Osteoblast (primary cell): Measurements from ENCODE around the gene C9orf40. TPM values are rescaled to one million over a fixed set of nuclear protein-coding genes. Genes with fewer than 3 reads are reported as not detected.

ENCODE experiments used
- DNase-seq: peaks from one replicate; pipeline ENCODE4 v3.0.0; 2011; ENCODE audit warnings: low spot score, mixed read lengths; ENCODE audit not compliant: insufficient read length; ENCODE audit errors: missing footprints
- H2AFZ ChIP-seq: 2 replicates; pipeline ENCODE4 v1.6.0; 2011; ENCODE audit warnings: mild to moderate bottlenecking, low read length
- H3K27ac ChIP-seq: 2 replicates; pipeline ENCODE4 v1.5.1; 2011; ENCODE audit warnings: mild to moderate bottlenecking, low read depth, low read length, moderate library complexity
- H3K27me3 ChIP-seq: 2 replicates; pipeline ENCODE4 v1.6.0; 2012; ENCODE audit warnings: mild to moderate bottlenecking, control low read depth, inconsistent platforms, low read length, moderate library complexity; ENCODE audit not compliant: insufficient read depth
- H3K36me3 ChIP-seq: 2 replicates; pipeline ENCODE4 v1.5.1; 2011; ENCODE audit warnings: mild to moderate bottlenecking, low read length, control low read depth, moderate library complexity; ENCODE audit not compliant: insufficient read depth
- H3K4me1 ChIP-seq: 2 replicates; pipeline ENCODE4 v1.5.1; 2011; ENCODE audit warnings: mild to moderate bottlenecking, low read length, control low read depth, moderate library complexity; ENCODE audit not compliant: insufficient read depth
- H3K4me2 ChIP-seq: 2 replicates; pipeline ENCODE4 v1.6.0; 2011; ENCODE audit warnings: mild to moderate bottlenecking, low read length; ENCODE audit not compliant: insufficient read depth
- H3K4me3 ChIP-seq: fragments of 200-600 bp; sonication (generic); 3 replicates; pipeline ENCODE4 v1.5.1; 2012; ENCODE audit warnings: mild to moderate bottlenecking, low read length, inconsistent platforms; ENCODE audit not compliant: insufficient read depth
- H3K79me2 ChIP-seq: 2 replicates; pipeline ENCODE4 v1.6.0; 2012; ENCODE audit warnings: mild to moderate bottlenecking, low read length, control low read depth, inconsistent platforms; ENCODE audit not compliant: insufficient read depth
- H3K9me3 ChIP-seq: 2 replicates; pipeline ENCODE4 v1.5.1; 2011; ENCODE audit warnings: low read depth, low read length, control low read depth
- H4K20me1 ChIP-seq: 2 replicates; pipeline ENCODE4 v1.6.0; 2012; ENCODE audit warnings: mild to moderate bottlenecking, low read length, control low read depth; ENCODE audit not compliant: insufficient read depth
- total RNA-seq: library from RNA; depleted of rRNA; stranded (reverse); fragments of >200 nt; gene quantifications from 2 replicates; pipeline ENCODE4 v1.2.3, GENCODE V29; 2012
- TF ChIP-seq, protein P1 (sequence below): IDR thresholded peaks from 2 replicates; pipeline ENCODE4 v1.5.1; 2011; ENCODE audit warnings: mild to moderate bottlenecking, low read depth, low read length, moderate library complexity; ENCODE audit errors: extremely low read depth

C9orf40 gene
- total RNA-seq, 1 donor, result 2.9 TPM

DNA sequence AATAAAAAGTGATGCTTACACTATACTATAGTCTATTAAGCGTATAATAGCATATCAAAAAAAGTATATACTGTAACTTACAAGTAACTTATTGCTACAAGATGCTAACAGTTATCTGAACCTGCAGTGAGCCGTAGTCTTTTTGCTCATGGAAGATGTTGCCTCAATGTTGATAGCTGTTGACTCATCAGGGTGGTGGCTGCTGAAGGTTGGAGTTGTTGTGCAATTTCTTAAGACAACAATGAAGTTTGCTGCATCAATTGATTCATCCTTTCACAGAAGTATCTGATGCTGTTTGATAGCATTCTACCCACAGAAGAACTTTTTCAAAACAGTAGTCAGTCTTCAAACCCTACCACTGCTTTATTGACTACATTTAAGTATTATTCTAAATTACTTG lies 7.8 kb upstream of the C9orf40 start:
- H3K4me3 ChIP-seq, result no peak overlapping the region
- no peaks in the 10 kb centered on the region for H3K27me3 ChIP-seq
- H3K4me1 ChIP-seq, result no peaks in the 10 kb centered on the region
- H3K4me2 ChIP-seq, result no peak overlapping the region
- H3K36me3 ChIP-seq, result no peaks in the 10 kb centered on the region
- DNase-seq, result peak; percentile 43
- TF ChIP-seq, protein P1, sequence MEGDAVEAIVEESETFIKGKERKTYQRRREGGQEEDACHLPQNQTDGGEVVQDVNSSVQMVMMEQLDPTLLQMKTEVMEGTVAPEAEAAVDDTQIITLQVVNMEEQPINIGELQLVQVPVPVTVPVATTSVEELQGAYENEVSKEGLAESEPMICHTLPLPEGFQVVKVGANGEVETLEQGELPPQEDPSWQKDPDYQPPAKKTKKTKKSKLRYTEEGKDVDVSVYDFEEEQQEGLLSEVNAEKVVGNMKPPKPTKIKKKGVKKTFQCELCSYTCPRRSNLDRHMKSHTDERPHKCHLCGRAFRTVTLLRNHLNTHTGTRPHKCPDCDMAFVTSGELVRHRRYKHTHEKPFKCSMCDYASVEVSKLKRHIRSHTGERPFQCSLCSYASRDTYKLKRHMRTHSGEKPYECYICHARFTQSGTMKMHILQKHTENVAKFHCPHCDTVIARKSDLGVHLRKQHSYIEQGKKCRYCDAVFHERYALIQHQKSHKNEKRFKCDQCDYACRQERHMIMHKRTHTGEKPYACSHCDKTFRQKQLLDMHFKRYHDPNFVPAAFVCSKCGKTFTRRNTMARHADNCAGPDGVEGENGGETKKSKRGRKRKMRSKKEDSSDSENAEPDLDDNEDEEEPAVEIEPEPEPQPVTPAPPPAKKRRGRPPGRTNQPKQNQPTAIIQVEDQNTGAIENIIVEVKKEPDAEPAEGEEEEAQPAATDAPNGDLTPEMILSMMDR, result no peak
- H3K9me3 ChIP-seq, result no peaks in the 10 kb centered on the region
- H3K27ac ChIP-seq, result no peak overlapping the region
- H3K79me2 ChIP-seq, result no peaks in the 10 kb centered on the region
- H2AFZ ChIP-seq, result no peak overlapping the region
- H4K20me1 ChIP-seq, result no peaks in the 10 kb centered on the region

DNA sequence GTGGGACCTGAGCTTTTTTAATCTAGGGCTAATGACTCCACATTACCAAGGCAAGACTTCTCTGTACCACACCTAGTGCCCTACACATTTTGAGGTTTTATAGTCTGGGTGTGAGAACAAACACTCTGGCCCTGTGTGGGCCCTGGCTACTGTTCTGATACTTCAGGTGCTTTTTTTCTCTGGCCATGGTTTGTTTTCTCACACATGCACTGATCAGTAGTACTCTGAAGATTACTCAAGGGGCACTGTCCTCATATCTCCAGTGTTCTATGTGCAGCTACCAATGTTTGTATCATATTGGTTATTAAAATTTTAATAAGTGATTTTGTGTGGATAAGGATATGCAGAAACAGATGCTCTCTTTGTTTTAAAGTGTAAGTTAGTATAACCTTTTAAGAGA lies 5.9 kb upstream of the C9orf40 start:
- TF ChIP-seq, protein P1, result no peak
- Histone ChIP-seq H3K4me3 (no peak overlapping the region), H3K79me2 (no peaks in the 10 kb centered on the region), H3K27me3 (no peaks in the 10 kb centered on the region), H4K20me1 (no peaks in the 10 kb centered on the region), H3K4me1 (no peaks in the 10 kb centered on the region), H3K9me3 (no peaks in the 10 kb centered on the region), H3K4me2 (no peak overlapping the region), H3K27ac (no peak overlapping the region), H2AFZ (no peak overlapping the region), H3K36me3 (no peaks in the 10 kb centered on the region)
- DNase-seq, result no peak

DNA sequence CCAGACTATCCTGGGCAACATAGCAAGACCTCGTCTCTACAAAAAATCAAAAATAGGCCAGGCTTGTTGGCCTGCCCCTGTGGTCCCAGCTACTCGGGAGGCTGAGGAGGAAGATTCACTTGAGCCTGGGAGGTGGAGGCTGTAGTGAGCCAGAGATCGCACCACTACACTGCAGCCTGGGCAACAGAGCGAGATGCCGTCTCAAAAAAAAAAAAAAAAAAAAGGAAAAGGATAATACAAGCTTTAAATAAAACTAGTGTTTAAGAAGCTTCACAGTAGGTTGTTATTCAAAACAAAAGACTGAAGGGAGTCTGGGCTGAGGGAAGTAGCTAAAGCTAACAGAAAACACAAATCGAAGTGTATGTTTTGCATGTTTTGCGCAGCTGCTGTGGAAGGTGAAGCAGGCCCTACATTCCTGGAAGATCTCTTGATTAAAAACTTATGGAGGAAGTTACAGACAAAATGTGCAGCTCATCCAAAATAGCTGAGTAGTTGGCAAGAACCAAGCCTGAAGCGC lies 581 bp upstream of the C9orf40 start:
- Histone ChIP-seq H2AFZ (peak overlapping the region; percentile 96), H3K36me3 (no peaks in the 10 kb centered on the region), H3K27me3 (no peaks in the 10 kb centered on the region), H3K9me3 (no peaks in the 10 kb centered on the region), H3K4me1 (peaks cover 6% of the 10 kb centered on the region), H3K4me3 (peak overlapping the region; percentile 97), H4K20me1 (peaks cover 3% of the 10 kb centered on the region), H3K79me2 (peaks cover 15% of the 10 kb centered on the region), H3K27ac (peak overlapping the region; percentile 76), H3K4me2 (peak overlapping the region; percentile 77)
- TF ChIP-seq, protein P1, result no peak
- DNase-seq, result no peak

DNA sequence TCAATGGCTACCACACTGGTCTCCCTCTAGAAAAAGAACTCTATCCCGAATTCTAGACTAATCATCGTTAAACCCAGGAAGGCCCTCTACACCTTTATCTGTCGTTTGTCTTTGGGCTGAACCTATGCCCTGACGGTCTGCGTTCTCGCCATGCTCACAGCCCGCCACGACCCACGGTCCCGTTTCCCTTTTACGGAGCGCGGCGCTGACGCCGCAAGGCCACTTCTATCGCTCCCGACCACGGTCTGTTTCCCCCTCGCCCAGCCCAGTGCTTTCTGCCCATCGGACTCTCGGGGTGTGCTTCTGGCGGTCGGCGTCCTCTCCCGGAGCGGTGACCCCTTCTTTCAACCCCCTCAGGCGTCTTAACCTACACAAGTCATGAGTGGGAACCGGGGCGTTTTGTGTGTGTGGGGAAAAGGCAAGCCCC lies 974 bp downstream of the C9orf40 start:
- Histone ChIP-seq H3K27ac (peak overlapping the region; percentile 86), H3K4me3 (peak overlapping the region; percentile 97), H3K27me3 (no peaks in the 10 kb centered on the region), H3K4me2 (peak overlapping the region; percentile 95), H3K36me3 (no peaks in the 10 kb centered on the region), H3K79me2 (peaks cover 15% of the 10 kb centered on the region), H3K9me3 (no peaks in the 10 kb centered on the region), H2AFZ (peak overlapping the region; percentile 100), H4K20me1 (peaks cover 3% of the 10 kb centered on the region), H3K4me1 (peaks cover 6% of the 10 kb centered on the region)
- peak; percentile 56 for DNase-seq
- TF ChIP-seq, protein P1, result no peak
